Ishikawa (cell line): ENCODE measurements around the gene AP4S1.

Experiments used
- CEBPB ChIP-seq: IDR thresholded peaks from 2 replicates; pipeline ENCODE4 v1.6.1; 2012
- CREB1 ChIP-seq: IDR thresholded peaks from 2 replicates; pipeline ENCODE4 v1.6.1; 2012; ENCODE audit warnings: low read depth
- EP300 ChIP-seq: IDR thresholded peaks from 2 replicates; pipeline ENCODE4 v1.6.1; 2012; ENCODE audit warnings: borderline replicate concordance
- FOXM1 ChIP-seq: IDR thresholded peaks from 2 replicates; pipeline ENCODE4 v1.6.1; 2012; ENCODE audit warnings: low read depth, borderline replicate concordance
- NFIC ChIP-seq: IDR thresholded peaks from 2 replicates; pipeline ENCODE4 v1.6.1; 2012
- RAD21 ChIP-seq: IDR thresholded peaks from 2 replicates; pipeline ENCODE4 v1.6.1; 2012; ENCODE audit warnings: low read depth
- TAF1 ChIP-seq: IDR thresholded peaks from 2 replicates; pipeline ENCODE4 v1.6.1; 2012; ENCODE audit warnings: low read depth, mild to moderate bottlenecking
- TCF12 ChIP-seq: IDR thresholded peaks from 2 replicates; pipeline ENCODE4 v1.6.1; 2012; ENCODE audit warnings: low read depth
- TEAD4 ChIP-seq: IDR thresholded peaks from 2 replicates; pipeline ENCODE4 v1.6.1; 2012
- YY1 ChIP-seq: IDR thresholded peaks from 2 replicates; pipeline ENCODE4 v1.6.1; 2012; ENCODE audit warnings: low read depth
- TF ChIP-seq, protein P1 (sequence below): IDR thresholded peaks from 2 replicates; pipeline ENCODE4 v1.6.1; 2012; ENCODE audit warnings: low read depth, mild to moderate bottlenecking
- TF ChIP-seq, protein P2 (sequence below): IDR thresholded peaks from 2 replicates; pipeline ENCODE4 v1.6.1; 2012
- TF ChIP-seq, protein P3 (sequence below): IDR thresholded peaks from 2 replicates; pipeline ENCODE4 v1.6.1; 2012

DNA sequence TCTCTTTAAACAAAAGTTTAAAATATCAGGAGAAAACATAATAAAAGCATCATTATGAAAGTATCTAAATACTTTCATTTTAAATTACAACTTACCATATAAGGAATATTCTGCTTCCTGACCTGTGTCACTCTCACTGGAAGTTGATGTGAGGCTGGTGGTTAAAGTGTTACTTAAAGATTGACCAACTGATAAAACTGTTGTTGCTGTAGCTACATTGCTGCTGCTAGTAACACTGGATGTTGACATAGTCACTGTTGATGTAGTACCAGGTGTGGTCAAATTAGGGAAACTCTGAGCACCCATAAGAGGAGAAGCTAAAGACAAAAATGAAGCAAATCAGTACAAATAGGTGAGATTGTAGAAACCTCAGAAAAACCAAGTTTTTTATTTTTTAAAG, 102.2 kb downstream of the AP4S1 start:
- TF ChIP-seq FOXM1 = no peak
- TF ChIP-seq TCF12 = no peak
- no peak for TF ChIP-seq CEBPB
- TF ChIP-seq, protein P1, sequence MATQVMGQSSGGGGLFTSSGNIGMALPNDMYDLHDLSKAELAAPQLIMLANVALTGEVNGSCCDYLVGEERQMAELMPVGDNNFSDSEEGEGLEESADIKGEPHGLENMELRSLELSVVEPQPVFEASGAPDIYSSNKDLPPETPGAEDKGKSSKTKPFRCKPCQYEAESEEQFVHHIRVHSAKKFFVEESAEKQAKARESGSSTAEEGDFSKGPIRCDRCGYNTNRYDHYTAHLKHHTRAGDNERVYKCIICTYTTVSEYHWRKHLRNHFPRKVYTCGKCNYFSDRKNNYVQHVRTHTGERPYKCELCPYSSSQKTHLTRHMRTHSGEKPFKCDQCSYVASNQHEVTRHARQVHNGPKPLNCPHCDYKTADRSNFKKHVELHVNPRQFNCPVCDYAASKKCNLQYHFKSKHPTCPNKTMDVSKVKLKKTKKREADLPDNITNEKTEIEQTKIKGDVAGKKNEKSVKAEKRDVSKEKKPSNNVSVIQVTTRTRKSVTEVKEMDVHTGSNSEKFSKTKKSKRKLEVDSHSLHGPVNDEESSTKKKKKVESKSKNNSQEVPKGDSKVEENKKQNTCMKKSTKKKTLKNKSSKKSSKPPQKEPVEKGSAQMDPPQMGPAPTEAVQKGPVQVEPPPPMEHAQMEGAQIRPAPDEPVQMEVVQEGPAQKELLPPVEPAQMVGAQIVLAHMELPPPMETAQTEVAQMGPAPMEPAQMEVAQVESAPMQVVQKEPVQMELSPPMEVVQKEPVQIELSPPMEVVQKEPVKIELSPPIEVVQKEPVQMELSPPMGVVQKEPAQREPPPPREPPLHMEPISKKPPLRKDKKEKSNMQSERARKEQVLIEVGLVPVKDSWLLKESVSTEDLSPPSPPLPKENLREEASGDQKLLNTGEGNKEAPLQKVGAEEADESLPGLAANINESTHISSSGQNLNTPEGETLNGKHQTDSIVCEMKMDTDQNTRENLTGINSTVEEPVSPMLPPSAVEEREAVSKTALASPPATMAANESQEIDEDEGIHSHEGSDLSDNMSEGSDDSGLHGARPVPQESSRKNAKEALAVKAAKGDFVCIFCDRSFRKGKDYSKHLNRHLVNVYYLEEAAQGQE = no peak
- TF ChIP-seq RAD21 = no peak
- no peak for TF ChIP-seq EP300
- TF ChIP-seq YY1 = no peak
- TF ChIP-seq, protein P2, sequence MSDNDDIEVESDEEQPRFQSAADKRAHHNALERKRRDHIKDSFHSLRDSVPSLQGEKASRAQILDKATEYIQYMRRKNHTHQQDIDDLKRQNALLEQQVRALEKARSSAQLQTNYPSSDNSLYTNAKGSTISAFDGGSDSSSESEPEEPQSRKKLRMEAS = no peak
- TF ChIP-seq TEAD4 = no peak
- no peak for TF ChIP-seq CREB1
- no peak for TF ChIP-seq TAF1
- TF ChIP-seq, protein P3, sequence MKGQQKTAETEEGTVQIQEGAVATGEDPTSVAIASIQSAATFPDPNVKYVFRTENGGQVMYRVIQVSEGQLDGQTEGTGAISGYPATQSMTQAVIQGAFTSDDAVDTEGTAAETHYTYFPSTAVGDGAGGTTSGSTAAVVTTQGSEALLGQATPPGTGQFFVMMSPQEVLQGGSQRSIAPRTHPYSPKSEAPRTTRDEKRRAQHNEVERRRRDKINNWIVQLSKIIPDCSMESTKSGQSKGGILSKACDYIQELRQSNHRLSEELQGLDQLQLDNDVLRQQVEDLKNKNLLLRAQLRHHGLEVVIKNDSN = no peak
- TF ChIP-seq NFIC = no peak
